A549 (cell line): Measurements from ENCODE around the gene SHC1. TPM values are rescaled to one million over a fixed set of nuclear protein-coding genes. Genes with fewer than 3 reads are reported as not detected.

Experiments used
- ATAC-seq, 2 experiments: fragments of 200-7000 bp in 1 of 2; fragments of >200 bp in 1 of 2; cut with Nextera tagmentation in 1 of 2; cut with Tn5 transposase in 1 of 2; 3 replicates each; pipeline versions ENCODE4 v1.8.0 to v1.9.1; 2018 to 2020; ENCODE audit warnings: mild to moderate bottlenecking in 1 of 2, moderate library complexity in 1 of 2
- CTCF ChIA-PET: fragments of 300-600 bp; sonication (Branson Sonifier 250); formaldehyde crosslinking; extraction: SDS; loops from one replicate; lab custom pipeline; 2021; ENCODE audit warnings: antibody characterized with exemption, inconsistent platforms; lab: Yijun Ruan, JAX
- POLR2A ChIA-PET: fragments of 350-600 bp; formaldehyde crosslinking; extraction: SDS; loops from one replicate; lab custom pipeline; 2021; ENCODE audit warnings: antibody characterized with exemption, inconsistent platforms; lab: Yijun Ruan, JAX
- DNase-seq, 2 experiments: peaks; one replicate each; pipeline versions ENCODE4 v3.0.0 to v3.0.0-alpha.2; 2011 to 2016; ENCODE audit warnings: low read depth in 1 of 2, low spot score in 1 of 2
- FAIRE-seq: peaks from 2 replicates; lab custom pipeline; 2011; peaks lifted over from hg19 to GRCh38; lab: Jason Lieb, UNC
- H3K27ac ChIP-seq, 2 experiments: fragments of >200 bp; sonication (Bioruptor Twin); formaldehyde crosslinking; 3 replicates each; pipeline ENCODE4 v1.5.1; 2016 to 2017
- H3K4me1 ChIP-seq: fragments of >200 bp; sonication (Bioruptor Twin); formaldehyde crosslinking; 3 replicates; pipeline ENCODE4 v1.6.1; 2016
- H3K4me2 ChIP-seq: fragments of >200 bp; sonication (Bioruptor Twin); formaldehyde crosslinking; 3 replicates; pipeline ENCODE4 v1.6.1; 2016
- H3K4me3 ChIP-seq: fragments of >200 bp; sonication (Bioruptor Twin); formaldehyde crosslinking; 3 replicates; pipeline ENCODE4 v1.5.1; 2016
- H3K9me3 ChIP-seq: fragments of >200 bp; sonication (Bioruptor Twin); formaldehyde crosslinking; 3 replicates; pipeline ENCODE4 v1.6.1; 2016
- ATOH8 ChIP-seq: fragments of 250-450 bp; sonication (Bioruptor Pico); IDR thresholded peaks from 2 replicates; pipeline ENCODE4 v1.5.0; 2020; ENCODE audit warnings: low read depth, mild to moderate bottlenecking, moderate library complexity
- BCL3 ChIP-seq: fragments of >200 bp; sonication (Bioruptor Twin); formaldehyde crosslinking; IDR thresholded peaks from 3 replicates; pipeline ENCODE4 v1.6.1; 2016
- BHLHE40 ChIP-seq: IDR thresholded peaks from 2 replicates; pipeline ENCODE4 v1.6.1; 2012; ENCODE audit warnings: low read depth, low read length, inconsistent platforms
- EHF ChIP-seq: fragments of 250-450 bp; sonication (Bioruptor Pico); IDR thresholded peaks from 2 replicates; pipeline ENCODE4 v1.5.0; 2020; ENCODE audit warnings: mild to moderate bottlenecking
- EHMT2 ChIP-seq: fragments of 200-600 bp; sonication (generic); IDR thresholded peaks from 2 replicates; pipeline ENCODE4 v1.6.1; 2016; ENCODE audit warnings: antibody characterized with exemption, low read depth, mild to moderate bottlenecking, moderate library complexity
- ELK1 ChIP-seq: fragments of 150-350 bp; IDR thresholded peaks from 2 replicates; pipeline ENCODE4 v1.6.1; 2014; ENCODE audit warnings: low read depth, mild to moderate bottlenecking, low read length
- EP300 ChIP-seq, 2 experiments: fragments of >200 bp; sonication (Bioruptor Twin); formaldehyde crosslinking; IDR thresholded peaks; 2 replicates in 1 of 2; 3 replicates in 1 of 2; pipeline ENCODE4 v1.6.1; 2016 to 2017
- FOSB ChIP-seq: fragments of 250-450 bp; sonication (Bioruptor Pico); IDR thresholded peaks from 2 replicates; pipeline ENCODE4 v1.5.0; 2020; ENCODE audit warnings: mild to moderate bottlenecking, moderate library complexity
- FOXS1 ChIP-seq: fragments of 250-450 bp; sonication (Bioruptor Pico); IDR thresholded peaks from 2 replicates; pipeline ENCODE4 v1.5.0; 2020; ENCODE audit warnings: mild to moderate bottlenecking, moderate library complexity
- GATA3 ChIP-seq: IDR thresholded peaks from 2 replicates; pipeline ENCODE4 v1.6.1; 2012; ENCODE audit warnings: borderline replicate concordance
- HES2 ChIP-seq: fragments of >200 bp; sonication (Bioruptor Twin); formaldehyde crosslinking; IDR thresholded peaks from 2 replicates; pipeline ENCODE4 v1.6.1; 2016
- HEYL ChIP-seq: fragments of 250-450 bp; sonication (Bioruptor Pico); IDR thresholded peaks from 2 replicates; pipeline ENCODE4 v1.8.0; 2021; ENCODE audit warnings: mild to moderate bottlenecking, moderate library complexity
- HOXB5 ChIP-seq: fragments of 250-450 bp; sonication (Bioruptor Pico); IDR thresholded peaks from 2 replicates; pipeline ENCODE4 v1.5.0; 2020; ENCODE audit warnings: mild to moderate bottlenecking, moderate library complexity
- JUNB ChIP-seq: fragments of >200 bp; sonication (Bioruptor Twin); formaldehyde crosslinking; IDR thresholded peaks from 2 replicates; pipeline ENCODE4 v1.6.1; 2016
- KDM5A ChIP-seq: fragments of 200-600 bp; sonication (generic); IDR thresholded peaks from 2 replicates; pipeline ENCODE4 v1.6.1; 2016; ENCODE audit warnings: antibody characterized with exemption, mild to moderate bottlenecking
- MAFK ChIP-seq: fragments of 450-650 bp; IDR thresholded peaks from 2 replicates; pipeline ENCODE4 v1.6.1; 2014; ENCODE audit not compliant: partially characterized antibody
- MAZ ChIP-seq: fragments of 150-350 bp; IDR thresholded peaks from 2 replicates; pipeline ENCODE4 v1.6.1; 2014; ENCODE audit warnings: antibody characterized with exemption, low read depth, low read length, borderline replicate concordance
- MYC ChIP-seq: IDR thresholded peaks from 2 replicates; pipeline ENCODE4 v1.6.1; 2012; ENCODE audit warnings: mild to moderate bottlenecking, inconsistent platforms, low read length, improper control_type of control experiment, borderline replicate concordance
- NFE2L2 ChIP-seq: fragments of 150-350 bp; conservative IDR thresholded peaks from 2 replicates; pipeline ENCODE4 v1.6.1; 2014; ENCODE audit warnings: low read length
- PBX3 ChIP-seq: IDR thresholded peaks from 2 replicates; pipeline ENCODE4 v1.6.1; 2012
- POLR2A ChIP-seq: IDR thresholded peaks from 2 replicates; pipeline ENCODE4 v1.6.1; 2012; ENCODE audit warnings: mild to moderate bottlenecking, low read length
- POLR2AphosphoS2 ChIP-seq: conservative IDR thresholded peaks from 2 replicates; pipeline ENCODE4 v1.6.1; 2012; ENCODE audit warnings: low read length, improper control_type of control experiment, inconsistent platforms
- RARB ChIP-seq: fragments of 250-450 bp; sonication (Bioruptor Pico); IDR thresholded peaks from 2 replicates; pipeline ENCODE4 v1.8.0; 2021; ENCODE audit warnings: mild to moderate bottlenecking, moderate library complexity
- RFX5 ChIP-seq: fragments of 450-650 bp; IDR thresholded peaks from 2 replicates; pipeline ENCODE4 v1.7.1; 2014; ENCODE audit warnings: antibody characterized with exemption, mild to moderate bottlenecking, moderate library complexity
- RNF2 ChIP-seq: fragments of 200-600 bp; sonication (generic); IDR thresholded peaks from 2 replicates; pipeline ENCODE4 v1.6.1; 2016; ENCODE audit warnings: low read depth, mild to moderate bottlenecking, antibody characterized with exemption, moderate library complexity, borderline replicate concordance
- SMC3 ChIP-seq: fragments of >200 bp; sonication (Bioruptor Twin); formaldehyde crosslinking; IDR thresholded peaks from 3 replicates; pipeline ENCODE4 v1.6.1; 2018; ENCODE audit warnings: inconsistent platforms
- SREBF2 ChIP-seq: fragments of 450-650 bp; IDR thresholded peaks from 2 replicates; pipeline ENCODE4 v1.6.1; 2014; ENCODE audit warnings: mild to moderate bottlenecking, moderate library complexity
- ZC3H11A ChIP-seq: fragments of 450-650 bp; IDR thresholded peaks from 2 replicates; pipeline ENCODE4 v1.6.1; 2014; ENCODE audit warnings: antibody characterized with exemption, mild to moderate bottlenecking
- ZNF302 ChIP-seq: fragments of 250-450 bp; sonication (Bioruptor Pico); IDR thresholded peaks from 2 replicates; pipeline ENCODE4 v1.9.0; 2021; ENCODE audit warnings: inconsistent platforms, mild to moderate bottlenecking, moderate library complexity
- ZSCAN20 ChIP-seq: fragments of 250-450 bp; sonication (Bioruptor Pico); IDR thresholded peaks from 2 replicates; pipeline ENCODE4 v1.8.0; 2022; ENCODE audit warnings: mild to moderate bottlenecking, moderate library complexity
- WGBS: methylation state at CpG from one replicate; pipeline ENCODE4 v1.1.6; 2017; ENCODE audit errors: missing lambda C conversion rate; 5-methylcytosine and 5-hydroxymethylcytosine counted together
- polyA plus RNA-seq, 4 experiments: library from polyadenylated mRNA; depleted of rRNA in 3 of 4; stranded (reverse); fragments of >200 nt; fragmentation: RNase III in 1 of 4; extraction: RNeasy Plus Mini Kit Qiagen cat#74134 plus additional on column Dnase treatment in 1 of 4; gene quantifications; 2 replicates in 3 of 4; 3 replicates in 1 of 4; pipeline ENCODE4 v1.2.3, GENCODE V29; 2011 to 2017
- TF ChIP-seq, protein P1 (sequence below): IDR thresholded peaks from 2 replicates; pipeline ENCODE4 v1.6.1; 2012
- TF ChIP-seq, protein P2 (sequence below): fragments of 250-450 bp; sonication (Bioruptor Pico); IDR thresholded peaks from 2 replicates; pipeline ENCODE4 v1.5.0; 2021; ENCODE audit warnings: mild to moderate bottlenecking, moderate library complexity, borderline replicate concordance
- TF ChIP-seq, protein P3 (sequence below): IDR thresholded peaks from 2 replicates; pipeline ENCODE4 v1.6.1; 2012; ENCODE audit warnings: low read depth, borderline replicate concordance

Gene SHC1
- polyA plus RNA-seq, 2 of the 4 experiments (the other 2 are of a cell fraction), result 118 to 174 TPM

- ChIA-PET POLR2A (interaction anchor here (0.9 to 1.5 kb wide), 9 partner anchors 8 to 458 kb away, joined by 3 to 7 read pairs (median 4); partner anchors contain the start of genes PBXIP1 and SHC1), CTCF (interaction anchor here (0.6 to 4.3 kb wide), 18 partner anchors 9 to 456 kb away, joined by 3 to 20 read pairs (median 4); partner anchors contain the start of genes PBXIP1 and PYGO2)
- no peaks in the 10 kb centered on the region for H3K9me3 ChIP-seq
- FAIRE-seq, result no peak
- peak overlapping the region; percentile 61 for H3K4me3 ChIP-seq
- peak overlapping the region; percentile 92 for H3K4me2 ChIP-seq
- DNase-seq, result peak; percentile 94 to 96
- H3K4me1 ChIP-seq, result peaks cover 17% of the 10 kb centered on the region
- peak overlapping the region; percentile 97 to 98 for H3K27ac ChIP-seq
- ATAC-seq, result peak; percentile 84 to 85
- WGBS, result 2% methylated on average over 36 of the region's 36 CpGs
- TF ChIP-seq GATA3 (peak; percentile 84; the same call in 1 of the 2 replicates), POLR2A (peak; percentile 36; the same call in 1 of the 2 replicates), RARB (CRISPR knock-in tag) (no peak), JUNB (no peak), PBX3 (no peak), FOSB (no peak), ELK1 (no peak), POLR2AphosphoS2 (no peak), HES2 (no peak), HOXB5 (CRISPR knock-in tag) (no peak), EHMT2 (no peak), MAFK (peak; percentile 47), ZNF302 (CRISPR knock-in tag) (no peak), ZC3H11A (no peak), MYC (0 out of 2 replicates have a peak, but pooled peaks have one; percentile 32), BHLHE40 (peak; percentile 73; the same call in 1 of the 2 replicates), SMC3 (no peak), BCL3 (no peak), EP300 (IDR thresholded peaks at IDR 0.05) (no peak), FOXS1 (CRISPR knock-in tag) (no peak), MAZ (no peak), RFX5 (0 out of 2 replicates have a peak, but pooled peaks have one; percentile 51), KDM5A (no peak), HEYL (CRISPR knock-in tag) (no peak), NFE2L2 (no peak), ATOH8 (CRISPR knock-in tag) (no peak), SREBF2 (no peak), RNF2 (no peak), EHF (CRISPR knock-in tag) (no peak), ZSCAN20 (CRISPR knock-in tag) (no peak)
- TF ChIP-seq, protein P1, sequence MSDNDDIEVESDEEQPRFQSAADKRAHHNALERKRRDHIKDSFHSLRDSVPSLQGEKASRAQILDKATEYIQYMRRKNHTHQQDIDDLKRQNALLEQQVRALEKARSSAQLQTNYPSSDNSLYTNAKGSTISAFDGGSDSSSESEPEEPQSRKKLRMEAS, result no peak; the same call in 1 of the 2 replicates
- TF ChIP-seq, protein P2, sequence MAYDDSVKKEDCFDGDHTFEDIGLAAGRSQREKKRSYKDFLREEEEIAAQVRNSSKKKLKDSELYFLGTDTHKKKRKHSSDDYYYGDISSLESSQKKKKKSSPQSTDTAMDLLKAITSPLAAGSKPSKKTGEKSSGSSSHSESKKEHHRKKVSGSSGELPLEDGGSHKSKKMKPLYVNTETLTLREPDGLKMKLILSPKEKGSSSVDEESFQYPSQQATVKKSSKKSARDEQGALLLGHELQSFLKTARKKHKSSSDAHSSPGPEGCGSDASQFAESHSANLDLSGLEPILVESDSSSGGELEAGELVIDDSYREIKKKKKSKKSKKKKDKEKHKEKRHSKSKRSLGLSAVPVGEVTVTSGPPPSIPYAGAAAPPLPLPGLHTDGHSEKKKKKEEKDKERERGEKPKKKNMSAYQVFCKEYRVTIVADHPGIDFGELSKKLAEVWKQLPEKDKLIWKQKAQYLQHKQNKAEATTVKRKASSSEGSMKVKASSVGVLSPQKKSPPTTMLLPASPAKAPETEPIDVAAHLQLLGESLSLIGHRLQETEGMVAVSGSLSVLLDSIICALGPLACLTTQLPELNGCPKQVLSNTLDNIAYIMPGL (CRISPR knock-in tag), result no peak
- TF ChIP-seq, protein P3, sequence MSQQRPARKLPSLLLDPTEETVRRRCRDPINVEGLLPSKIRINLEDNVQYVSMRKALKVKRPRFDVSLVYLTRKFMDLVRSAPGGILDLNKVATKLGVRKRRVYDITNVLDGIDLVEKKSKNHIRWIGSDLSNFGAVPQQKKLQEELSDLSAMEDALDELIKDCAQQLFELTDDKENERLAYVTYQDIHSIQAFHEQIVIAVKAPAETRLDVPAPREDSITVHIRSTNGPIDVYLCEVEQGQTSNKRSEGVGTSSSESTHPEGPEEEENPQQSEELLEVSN, result no peak
Observed at GRCh38 chr1:154937085-154937987, 33.2 kb downstream of the SHC1 start.
